ENCODE measurements around the gene UNC5C.

The UNC5C gene

GRCh38 chr4:95548738-95549245, at the start of gene UNC5C:
Gene UNC5C, minus strand, starts transcription at chr4:95548973.
- no peak for TF ChIP-seq CTCF (IDR thresholded peaks at IDR 0.05; ENCODE audit: low read depth, low read length)
- DNase-seq (ENCODE audit: low read depth in 2 of 2): peak; percentile 90 to 92
- H3K4me3 ChIP-seq (replicated peaks in 1 of 2; ENCODE audit: low read depth in 2 of 2, low read length in 2 of 2): peak within 1 kb of the TSS; percentile 77 to 81

GRCh38 chr4:95596676-95597075, 47.9 kb upstream of the UNC5C start:
- TF ChIP-seq CTCF (IDR thresholded peaks at IDR 0.05; ENCODE audit: low read depth, low read length): no peak
- DNase-seq (ENCODE audit: low read depth in 2 of 2): no peak
- H3K4me3 ChIP-seq (replicated peaks in 1 of 2; ENCODE audit: low read depth in 2 of 2, low read length in 2 of 2): no peak overlapping the region

- no peak for TF ChIP-seq CTCF (IDR thresholded peaks at IDR 0.05; ENCODE audit: low read depth, low read length)
- DNase-seq (ENCODE audit: low read depth in 2 of 2): no peak
- H3K4me3 ChIP-seq (replicated peaks in 1 of 2; ENCODE audit: low read depth in 2 of 2, low read length in 2 of 2): no peak overlapping the region
Measured at GRCh38 chr4:95594629-95595028, 45.9 kb upstream of the UNC5C start.

GRCh38 chr4:95594013-95594412, 45.2 kb upstream of the UNC5C start:
- H3K4me3 ChIP-seq (replicated peaks in 1 of 2; ENCODE audit: low read depth in 2 of 2, low read length in 2 of 2): no peak overlapping the region
- no peak for DNase-seq (ENCODE audit: low read depth in 2 of 2)
- TF ChIP-seq CTCF (IDR thresholded peaks at IDR 0.05; ENCODE audit: low read depth, low read length): no peak

GRCh38 chr4:95591278-95591677, 42.5 kb upstream of the UNC5C start:
- no peak overlapping the region for H3K4me3 ChIP-seq (replicated peaks in 1 of 2; ENCODE audit: low read depth in 2 of 2, low read length in 2 of 2)
- no peak for TF ChIP-seq CTCF (IDR thresholded peaks at IDR 0.05; ENCODE audit: low read depth, low read length)
- no peak for DNase-seq (ENCODE audit: low read depth in 2 of 2)

- DNase-seq (ENCODE audit: low read depth in 2 of 2): no peak
- no peak overlapping the region for H3K4me3 ChIP-seq (replicated peaks in 1 of 2; ENCODE audit: low read depth in 2 of 2, low read length in 2 of 2)
- no peak for TF ChIP-seq CTCF (IDR thresholded peaks at IDR 0.05; ENCODE audit: low read depth, low read length)
Measured at GRCh38 chr4:95590615-95591014, 41.8 kb upstream of the UNC5C start.
